GM12874 (cell line): ENCODE measurements around the gene INSIG1.

Experiments used
- TF ChIP-seq, protein P1 (sequence below): IDR thresholded peaks from 2 replicates; pipeline ENCODE4 v1.5.1; 2011; ENCODE audit warnings: low read depth, mild to moderate bottlenecking, control low read depth, low read length, moderate library complexity; ENCODE audit not compliant: insufficient read depth

Gene INSIG1

DNA sequence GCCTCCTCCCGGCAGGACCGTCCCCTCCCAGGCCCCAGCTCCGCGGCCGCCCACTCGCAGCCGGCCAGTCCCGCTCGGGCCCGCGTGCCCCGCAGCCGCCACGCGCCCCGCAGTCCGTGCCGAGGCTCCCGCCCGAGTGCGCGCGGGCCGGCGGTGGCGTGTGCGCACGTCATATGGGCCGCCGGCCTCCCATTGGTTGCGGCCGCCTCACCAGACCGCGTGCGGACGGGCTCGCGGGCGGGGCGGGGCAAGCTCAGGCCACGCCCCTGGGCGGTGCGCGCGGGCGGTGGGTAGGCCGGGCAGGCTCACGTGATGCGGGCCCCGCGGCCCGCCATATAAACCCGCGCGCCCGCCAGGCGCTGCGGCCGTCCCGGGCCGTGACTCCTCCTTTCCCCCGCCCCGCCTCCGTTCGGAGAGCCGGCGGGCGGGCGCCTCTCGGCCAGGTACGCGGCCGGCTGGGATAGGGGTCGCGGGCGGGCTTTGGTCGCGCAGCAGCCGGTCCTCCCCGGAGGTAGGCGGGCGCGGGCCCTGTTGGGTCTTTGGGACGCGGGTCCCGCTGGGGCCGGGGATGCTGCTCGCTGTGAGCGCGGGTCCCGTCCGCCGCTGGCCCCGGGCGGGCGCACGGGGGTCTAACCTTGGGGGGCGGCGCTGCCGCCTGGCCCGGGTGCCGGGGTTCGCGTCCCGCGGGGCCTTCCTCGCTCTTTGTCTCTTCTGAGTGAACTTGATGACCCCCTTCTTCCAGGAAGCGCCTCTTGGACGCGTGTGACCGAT lies at the start of gene INSIG1:
Gene INSIG1, plus strand, starts transcription at position 362 of the 771 bp plus-strand sequence. Its CDS starts 408 bp downstream, at position 770.
- TF ChIP-seq, protein P1, sequence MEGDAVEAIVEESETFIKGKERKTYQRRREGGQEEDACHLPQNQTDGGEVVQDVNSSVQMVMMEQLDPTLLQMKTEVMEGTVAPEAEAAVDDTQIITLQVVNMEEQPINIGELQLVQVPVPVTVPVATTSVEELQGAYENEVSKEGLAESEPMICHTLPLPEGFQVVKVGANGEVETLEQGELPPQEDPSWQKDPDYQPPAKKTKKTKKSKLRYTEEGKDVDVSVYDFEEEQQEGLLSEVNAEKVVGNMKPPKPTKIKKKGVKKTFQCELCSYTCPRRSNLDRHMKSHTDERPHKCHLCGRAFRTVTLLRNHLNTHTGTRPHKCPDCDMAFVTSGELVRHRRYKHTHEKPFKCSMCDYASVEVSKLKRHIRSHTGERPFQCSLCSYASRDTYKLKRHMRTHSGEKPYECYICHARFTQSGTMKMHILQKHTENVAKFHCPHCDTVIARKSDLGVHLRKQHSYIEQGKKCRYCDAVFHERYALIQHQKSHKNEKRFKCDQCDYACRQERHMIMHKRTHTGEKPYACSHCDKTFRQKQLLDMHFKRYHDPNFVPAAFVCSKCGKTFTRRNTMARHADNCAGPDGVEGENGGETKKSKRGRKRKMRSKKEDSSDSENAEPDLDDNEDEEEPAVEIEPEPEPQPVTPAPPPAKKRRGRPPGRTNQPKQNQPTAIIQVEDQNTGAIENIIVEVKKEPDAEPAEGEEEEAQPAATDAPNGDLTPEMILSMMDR: no peak

DNA sequence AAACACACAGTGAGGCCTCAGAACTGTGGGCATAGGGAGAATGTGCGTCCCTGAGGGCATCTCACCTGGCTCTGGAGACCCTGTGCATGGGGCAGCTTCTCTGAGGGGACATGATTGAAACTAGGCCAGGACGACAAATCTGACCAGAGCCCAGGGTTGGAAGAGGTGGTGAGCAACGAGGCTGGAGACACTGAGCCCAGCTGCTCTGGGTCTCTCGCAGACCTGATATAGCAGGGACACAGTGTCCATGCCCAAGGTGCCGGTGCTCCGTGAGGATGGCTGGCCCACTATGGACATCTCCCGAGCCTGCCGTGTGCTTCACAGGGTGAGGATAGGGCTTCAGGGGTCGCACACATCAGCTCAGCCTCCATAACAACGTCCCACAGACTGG lies 49.3 kb upstream of the INSIG1 start:
- TF ChIP-seq, protein P1: no peak

DNA sequence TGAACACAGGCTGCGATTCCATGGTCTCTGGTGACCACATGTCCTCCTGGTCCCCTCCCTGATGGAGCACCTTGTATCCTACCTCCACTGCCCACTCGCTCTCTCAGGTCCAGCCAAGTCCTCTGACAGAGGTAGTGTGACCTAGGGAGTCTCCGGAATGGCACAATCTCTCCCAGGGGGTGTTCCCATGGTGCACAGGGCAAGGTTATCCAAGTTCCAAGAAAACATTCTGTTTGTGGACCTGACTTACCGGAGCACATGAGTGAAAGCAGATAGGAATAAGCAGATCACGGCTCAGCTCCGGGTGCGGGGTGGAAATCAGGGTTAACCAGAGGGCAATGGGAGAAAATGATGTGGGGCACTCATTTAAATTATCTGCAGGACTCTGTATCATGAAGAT lies 45.8 kb upstream of the INSIG1 start:
- TF ChIP-seq, protein P1: no peak

DNA sequence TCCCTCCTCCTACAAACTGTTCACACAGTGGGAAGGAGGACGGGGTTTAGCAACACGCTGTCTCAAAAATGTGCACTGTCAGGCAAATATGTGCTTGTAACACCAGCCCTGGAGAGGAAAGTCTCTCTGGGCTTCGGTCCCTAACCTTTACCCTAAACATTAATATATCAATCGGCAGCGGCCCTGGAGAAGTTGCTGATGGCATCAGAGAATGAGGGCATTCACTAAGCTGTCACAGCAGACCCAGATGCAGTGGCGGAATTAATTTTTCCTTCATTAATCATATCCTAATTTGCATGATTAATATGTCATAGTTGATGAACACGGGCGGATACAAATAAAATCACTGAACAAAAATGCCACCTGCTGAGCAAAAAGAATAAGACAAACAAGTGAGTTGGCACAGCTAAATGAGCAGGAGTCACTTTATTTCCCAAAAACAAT lies 45.2 kb upstream of the INSIG1 start:
- TF ChIP-seq, protein P1: no peak

DNA sequence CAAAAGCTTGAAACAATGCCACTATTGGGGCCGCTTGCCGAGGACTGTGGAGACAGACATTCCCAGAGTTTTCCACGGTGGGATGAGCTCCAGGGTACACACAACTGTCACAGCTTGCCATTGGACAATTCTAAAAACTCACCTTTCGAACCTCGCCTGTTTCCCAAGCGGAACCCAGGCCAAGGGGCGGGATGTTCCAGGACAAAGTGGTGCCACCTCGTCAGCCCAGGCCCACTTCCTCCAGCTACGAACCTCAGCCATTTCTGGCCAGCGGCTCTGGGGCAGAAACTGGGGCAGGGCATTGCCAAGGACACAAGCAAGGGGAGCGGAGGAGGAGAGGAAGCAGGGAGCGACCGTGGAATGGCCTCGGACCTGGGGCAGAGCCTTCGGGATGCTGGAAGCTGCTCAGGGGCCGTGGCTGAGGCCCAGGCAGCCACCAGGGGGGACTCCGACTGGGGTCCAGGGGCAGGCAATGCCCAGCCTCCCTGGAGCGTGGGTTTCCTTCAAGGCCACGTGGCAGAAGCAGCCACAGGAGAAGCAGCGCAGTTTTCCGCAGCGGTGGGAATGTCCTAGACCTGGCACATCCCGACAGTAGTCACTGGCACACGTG lies 44.7 kb upstream of the INSIG1 start:
- TF ChIP-seq, protein P1: no peak

DNA sequence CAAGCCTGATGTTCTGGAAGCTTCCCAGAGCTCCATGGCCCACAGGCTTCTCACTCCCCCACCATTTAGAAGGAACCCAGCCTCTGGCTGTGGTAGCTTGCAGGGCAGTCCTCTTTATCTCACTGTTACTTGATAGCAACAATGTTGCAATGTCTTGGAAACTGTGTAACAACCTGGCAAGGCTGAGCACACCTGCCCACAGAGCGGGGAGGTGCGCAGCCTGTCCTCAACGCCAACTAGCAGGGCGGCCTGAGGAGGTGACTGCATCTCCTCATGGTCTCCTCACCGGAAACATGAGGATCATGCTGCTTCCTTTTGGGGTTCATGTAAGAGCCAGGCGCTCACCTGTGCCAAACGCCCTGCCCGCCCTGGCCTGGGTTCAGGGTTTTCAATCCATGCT lies 43.7 kb upstream of the INSIG1 start:
- TF ChIP-seq, protein P1: no peak

DNA sequence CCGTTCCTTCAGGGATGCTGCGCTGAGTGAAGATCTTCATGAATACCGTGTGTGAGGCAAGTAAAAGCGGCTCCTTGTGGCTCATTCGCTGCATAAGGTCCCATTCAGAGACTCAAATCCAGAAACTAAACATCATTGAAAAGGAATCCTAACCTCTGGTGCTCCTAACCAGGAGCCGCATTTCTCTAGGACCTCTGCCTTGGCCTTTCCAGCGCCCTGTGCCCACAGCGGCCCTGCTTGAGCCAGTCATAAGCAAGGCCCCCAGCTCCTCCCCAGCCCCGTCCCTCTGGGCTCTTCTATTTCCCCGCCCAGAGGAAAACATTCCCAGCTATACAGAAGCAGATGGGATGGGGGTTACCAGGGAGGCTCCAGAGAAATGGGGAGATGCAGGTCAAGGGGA lies 42.6 kb upstream of the INSIG1 start:
- TF ChIP-seq, protein P1: no peak
